Naive thymus-derived CD4-positive, alpha-beta T cell (primary cell): ENCODE data around the gene TMEM213. TPM values are rescaled to one million over a fixed set of nuclear protein-coding genes. Genes with fewer than 3 reads are reported as not detected.
"Not testable (repeated sequence)": the region's sequence is repeated elsewhere in the genome, so short reads cannot be mapped to it uniquely, and the experiment has no call there.

Experiments used
- ATAC-seq: fragments of 150-1000 bp; cut with Tn5 transposase; 2 replicates; pipeline ENCODE4 v1.10.0; 2021; ENCODE audit warnings: mild to moderate bottlenecking, moderate library complexity
- CTCF ChIA-PET: fragments of 350-600 bp; sonication (Branson Sonifier 250); formaldehyde crosslinking; loops from one replicate; lab custom pipeline; 2021; ENCODE audit warnings: antibody characterized with exemption; lab: Charles Lee
- POLR2A ChIA-PET: fragments of 350-600 bp; sonication (Branson Sonifier 250); formaldehyde crosslinking; loops from one replicate; lab custom pipeline; 2021; ENCODE audit warnings: antibody characterized with exemption, inconsistent platforms; lab: Charles Lee
- DNase-seq, 9 donors: peaks; one replicate each; pipeline versions ENCODE4 v3.0.0 to v3.0.0-alpha.2; 2020 to 2022; ENCODE audit warnings: mixed read lengths in 1 of 9
- H3K27ac ChIP-seq: one replicate; pipeline ENCODE4 v1.7.0; 2013; ENCODE audit warnings: mild to moderate bottlenecking, low read depth, low read length, moderate library complexity
- H3K27me3 ChIP-seq, 2 donors: one replicate each; pipeline ENCODE4 v1.7.0; 2013; ENCODE audit warnings: low read length in 2 of 2, mild to moderate bottlenecking in 2 of 2, moderate library complexity in 2 of 2; ENCODE audit not compliant: control insufficient read depth in 2 of 2, insufficient read depth in 2 of 2
- H3K36me3 ChIP-seq, 3 experiments: 1 replicate in 2 of 3; 2 replicates in 1 of 3; pipeline ENCODE4 v1.7.0; 2013; ENCODE audit warnings: low read length in 3 of 3, mild to moderate bottlenecking in 3 of 3, moderate library complexity in 1 of 3; ENCODE audit not compliant: insufficient read depth in 3 of 3, control insufficient read depth in 2 of 3
- H3K4me1 ChIP-seq, 2 donors: one replicate each; pipeline ENCODE4 v1.7.0; 2013; ENCODE audit warnings: low read length in 2 of 2, mild to moderate bottlenecking in 2 of 2, moderate library complexity in 1 of 2; ENCODE audit not compliant: control insufficient read depth in 2 of 2, insufficient read depth in 2 of 2
- H3K4me3 ChIP-seq: 2 replicates; pipeline ENCODE4 v1.7.0; 2013; ENCODE audit warnings: mild to moderate bottlenecking, low read length
- H3K9me3 ChIP-seq, 3 experiments: 1 replicate in 2 of 3; 2 replicates in 1 of 3; pipeline ENCODE4 v1.7.0; 2013; ENCODE audit warnings: low read length in 3 of 3; ENCODE audit not compliant: control insufficient read depth in 2 of 3
- H3K27ac Mint-ChIP-seq, 9 donors: one replicate each; pipeline ENCODE4 v1.8.0; 2020 to 2022; ENCODE audit warnings: mixed read lengths in 9 of 9, mild to moderate bottlenecking in 8 of 9, moderate library complexity in 5 of 9, inconsistent platforms in 2 of 9
- H3K27me3 Mint-ChIP-seq, 5 donors: one replicate each; pipeline ENCODE4 v1.8.0; 2021 to 2022; ENCODE audit warnings: mixed read lengths in 5 of 5, mild to moderate bottlenecking in 1 of 5
- H3K36me3 Mint-ChIP-seq, 5 donors: one replicate each; pipeline ENCODE4 v1.8.0; 2020 to 2022; ENCODE audit warnings: mixed read lengths in 5 of 5, mild to moderate bottlenecking in 3 of 5, inconsistent platforms in 1 of 5
- H3K4me1 Mint-ChIP-seq, 7 donors: one replicate each; pipeline ENCODE4 v1.8.0; 2020 to 2022; ENCODE audit warnings: mixed read lengths in 7 of 7, mild to moderate bottlenecking in 3 of 7, inconsistent platforms in 1 of 7
- H3K4me3 Mint-ChIP-seq, 10 donors: one replicate each; pipeline ENCODE4 v1.8.0; 2020 to 2022; ENCODE audit warnings: mild to moderate bottlenecking in 10 of 10, mixed read lengths in 10 of 10, moderate library complexity in 6 of 10, inconsistent platforms in 2 of 10
- H3K9me3 Mint-ChIP-seq, 11 donors: one replicate each; pipeline ENCODE4 v1.8.0; 2020 to 2022; ENCODE audit warnings: mixed read lengths in 11 of 11, mild to moderate bottlenecking in 4 of 11, inconsistent platforms in 1 of 11, moderate library complexity in 1 of 11
- intact Hi-C, 2 donors: fragments of 100-400 bp; cut with micrococcal nuclease; formaldehyde crosslinking; loops; one replicate each; pipeline ENCODE4 v1.15.1; 2023
- polyA plus RNA-seq, 2 donors: library from polyadenylated mRNA; unstranded; fragments of 300-500 nt; fragmentation: Illumina TruSeq; gene quantifications; one replicate each; pipeline ENCODE4 v1.2.3, GENCODE V29; 2021
- total RNA-seq, 6 experiments: library from RNA in 5 of 6; stranded (reverse) in 5 of 6; gene quantifications; 1 replicate in 5 of 6; 2 replicates in 1 of 6; pipeline ENCODE4 v1.2.3 and lab custom pipeline; 2021 to 2026

TMEM213 gene
- total and polyA plus RNA-seq, 7 experiments from 2014 or later: 1.3 TPM; not detected in 6

DNA sequence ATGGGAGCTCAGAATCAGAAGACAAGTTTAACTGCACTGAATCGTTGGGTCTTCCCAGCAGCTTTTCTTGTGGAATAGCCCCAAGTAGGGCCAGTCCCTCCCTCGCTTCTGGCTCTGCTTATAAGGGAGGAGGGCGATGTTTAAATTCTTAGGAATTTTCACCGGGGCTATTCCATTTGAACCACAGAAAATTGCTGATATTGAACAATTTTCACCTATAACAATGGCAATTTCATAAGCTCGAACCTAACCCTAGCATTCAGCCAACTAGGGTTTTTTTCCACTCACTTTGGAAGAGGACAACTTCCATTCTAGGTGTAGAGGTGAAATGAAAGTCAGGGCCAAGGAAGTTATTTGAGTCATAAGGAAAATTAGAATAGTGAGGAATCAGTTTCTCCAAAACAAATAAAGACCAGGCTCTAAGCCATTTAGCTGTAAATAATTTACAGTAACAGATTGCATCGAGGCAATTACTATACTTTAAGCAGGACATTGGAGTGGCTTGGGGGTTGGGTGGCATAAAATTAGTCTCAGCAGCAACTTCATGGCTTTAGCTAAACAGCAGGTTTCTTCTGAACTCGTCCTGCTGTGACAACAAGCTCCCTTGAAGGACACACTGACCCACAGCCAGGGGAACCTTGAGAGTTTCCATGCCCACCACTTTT is 1.7 kb downstream of the TMEM213 start:
- ChIA-PET POLR2A (no interaction called here), CTCF (interaction anchor here (0.6 kb wide), 1 partner anchor 171 kb away, joined by 4 read pairs; no protein-coding TSS in a partner anchor)
- Mint-ChIP-seq H3K9me3 (peaks cover 0 to 4% (median 0%) of the 10 kb centered on the region in 11 donors), H3K36me3 (no peaks in the 10 kb centered on the region), H3K27ac (no peak overlapping the region), H3K4me1 (peaks cover 7 to 12% (median 10%) of the 10 kb centered on the region in 7 donors), H3K4me3 (no peak overlapping the region), H3K27me3 (peaks cover 0 to 10% (median 6%) of the 10 kb centered on the region in 5 donors)
- ATAC-seq (no peak), DNase-seq (no peak)
- Histone ChIP-seq H3K4me3 (no peak overlapping the region), H3K27me3 (no peaks in the 10 kb centered on the region), H3K4me1 (no peaks in the 10 kb centered on the region), H3K27ac (no peak overlapping the region), H3K9me3 (no peaks in the 10 kb centered on the region), H3K36me3 (no peaks in the 10 kb centered on the region)
- intact Hi-C loops: no loop called here

DNA sequence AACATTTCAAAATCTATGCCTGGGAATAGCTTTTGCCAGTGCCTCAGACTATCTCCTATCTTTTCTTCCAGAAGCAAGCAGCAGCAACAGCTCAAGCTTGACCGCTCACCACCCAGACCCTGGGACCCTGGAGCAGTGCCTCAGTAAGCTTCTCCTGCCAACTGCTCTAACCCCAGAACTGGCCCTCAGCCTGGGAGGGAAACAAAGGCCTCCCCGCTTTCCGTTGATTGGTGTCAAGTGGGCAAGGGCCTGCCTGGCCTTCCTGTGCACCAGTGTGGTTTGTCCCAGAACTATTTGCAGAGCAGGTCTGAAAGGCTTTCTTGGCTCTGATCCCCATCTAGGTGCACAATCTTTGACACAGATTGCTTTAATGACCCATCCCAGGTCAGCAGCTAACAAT is 3.5 kb downstream of the TMEM213 start:
- no peak for DNase-seq
- ATAC-seq: no peak
- H3K9me3 ChIP-seq: no peaks in the 10 kb centered on the region
- Mint-ChIP-seq H3K36me3 (no peaks in the 10 kb centered on the region), H3K27ac (no peak overlapping the region), H3K4me3 (no peak overlapping the region), H3K9me3 (peaks cover 0 to 4% (median 0%) of the 10 kb centered on the region in 11 donors), H3K27me3 (peaks cover 0 to 14% (median 6%) of the 10 kb centered on the region in 5 donors), H3K4me1 (peaks cover 7 to 14% (median 11%) of the 10 kb centered on the region in 7 donors)
- intact Hi-C loops: no loop called here
- POLR2A ChIA-PET: no interaction called here
- no peak overlapping the region for H3K4me3 ChIP-seq
- no peaks in the 10 kb centered on the region for H3K27me3 ChIP-seq
- H3K4me1 ChIP-seq: no peaks in the 10 kb centered on the region
- no peak overlapping the region for H3K27ac ChIP-seq
- CTCF ChIA-PET: no interaction called here
- H3K36me3 ChIP-seq: no peaks in the 10 kb centered on the region

DNA sequence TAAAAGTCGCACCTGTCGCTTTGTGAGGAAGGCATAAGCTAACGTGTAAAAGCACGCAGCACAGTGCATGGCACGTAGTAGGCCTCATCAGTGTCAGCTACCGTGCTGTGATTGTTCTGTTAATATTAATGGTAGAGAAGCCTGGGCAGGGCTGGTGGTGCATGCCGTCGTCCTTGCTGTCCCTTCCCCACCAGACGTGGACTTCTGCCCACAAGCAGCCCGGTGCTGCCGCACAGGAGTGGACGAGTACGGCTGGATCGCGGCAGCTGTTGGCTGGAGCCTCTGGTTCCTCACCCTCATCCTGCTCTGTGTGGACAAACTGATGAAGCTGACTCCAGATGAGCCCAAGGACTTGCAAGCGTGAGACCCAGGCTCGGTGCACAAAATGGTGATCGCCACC is 4.9 kb downstream of the TMEM213 start:
- intact Hi-C loops: no loop called here
- H3K9me3 ChIP-seq: no peaks in the 10 kb centered on the region
- peaks cover 0 to 3% (median 0%) of the 10 kb centered on the region in 11 donors for H3K9me3 Mint-ChIP-seq
- no peak for DNase-seq
- no peak overlapping the region for H3K27ac Mint-ChIP-seq
- no peak overlapping the region for H3K4me3 Mint-ChIP-seq
- POLR2A ChIA-PET: no interaction called here
- no peak overlapping the region for H3K27ac ChIP-seq
- no peaks in the 10 kb centered on the region for H3K4me1 ChIP-seq
- ATAC-seq: no peak
- CTCF ChIA-PET: no interaction called here
- H3K36me3 Mint-ChIP-seq: peaks cover 0 to 3% (median 0%) of the 10 kb centered on the region in 5 donors
- H3K27me3 Mint-ChIP-seq: peaks cover 0 to 14% (median 6%) of the 10 kb centered on the region in 5 donors
- H3K36me3 ChIP-seq: no peaks in the 10 kb centered on the region
- no peaks in the 10 kb centered on the region for H3K27me3 ChIP-seq
- no peak overlapping the region for H3K4me3 ChIP-seq
- peaks cover 2 to 8% (median 5%) of the 10 kb centered on the region in 7 donors for H3K4me1 Mint-ChIP-seq

DNA sequence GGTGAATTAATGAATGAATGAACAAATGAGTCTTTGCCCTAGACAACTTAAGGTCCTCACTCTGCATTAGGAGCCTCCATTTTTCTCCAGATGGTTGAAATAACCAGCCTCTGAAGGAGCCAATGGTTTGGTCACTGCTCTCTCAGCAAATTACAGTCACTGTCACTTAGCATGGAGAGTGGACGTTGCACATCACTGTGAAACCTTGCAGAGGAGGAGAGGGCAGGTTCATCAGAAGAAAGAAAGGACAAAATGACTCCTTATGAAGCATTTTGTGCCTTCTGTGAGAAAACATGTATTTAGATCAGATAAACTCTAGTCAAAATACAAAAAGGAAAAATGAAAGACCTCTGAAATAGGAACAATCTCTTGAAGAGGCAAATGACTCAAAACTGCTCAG is 6.8 kb downstream of the TMEM213 start:
- peaks cover 0 to 11% (median 0%) of the 10 kb centered on the region in 5 donors for H3K27me3 Mint-ChIP-seq

DNA sequence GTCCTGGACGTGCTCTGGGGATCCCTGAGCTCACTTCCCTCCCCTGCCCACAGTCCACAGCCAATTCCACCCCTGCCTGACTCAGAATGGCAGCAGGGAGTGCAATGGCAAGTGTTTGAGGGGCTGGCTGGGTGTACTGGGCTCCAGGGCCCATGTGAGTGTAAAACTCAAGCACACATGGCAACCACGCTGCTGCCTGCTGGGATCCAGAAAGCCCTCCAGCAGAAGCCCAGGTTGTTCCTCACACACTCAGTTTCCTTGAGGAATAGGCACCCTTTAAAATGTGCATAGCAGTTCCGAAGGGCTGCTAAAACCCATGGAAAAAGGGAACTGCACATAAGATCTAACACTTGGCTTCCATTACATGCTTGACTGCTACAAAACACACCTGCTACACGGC is 11.6 kb downstream of the TMEM213 start:
- H3K4me3 Mint-ChIP-seq: no peak overlapping the region
- no peaks in the 10 kb centered on the region for H3K36me3 ChIP-seq
- H3K4me1 ChIP-seq: no peaks in the 10 kb centered on the region
- intact Hi-C loops: no loop called here
- peaks cover 0 to 6% (median 0%) of the 10 kb centered on the region in 5 donors for H3K27me3 Mint-ChIP-seq
- peaks cover 0 to 25% (median 0%) of the 10 kb centered on the region in 7 donors for H3K4me1 Mint-ChIP-seq
- H3K27ac ChIP-seq: no peak overlapping the region
- peaks cover 0 to 6% (median 0%) of the 10 kb centered on the region in 5 donors for H3K36me3 Mint-ChIP-seq
- H3K27ac Mint-ChIP-seq: no peak overlapping the region
- CTCF ChIA-PET: no interaction called here
- no peaks in the 10 kb centered on the region for H3K9me3 ChIP-seq
- H3K27me3 ChIP-seq: no peaks in the 10 kb centered on the region
- DNase-seq (no peak), ATAC-seq (no peak)
- peaks cover 0 to 4% (median 0%) of the 10 kb centered on the region in 11 donors for H3K9me3 Mint-ChIP-seq
- no peak overlapping the region for H3K4me3 ChIP-seq
- POLR2A ChIA-PET: no interaction called here

More for the DNA sequence above, 6.8 kb downstream of the TMEM213 start:
- DNase-seq: no peak
- H3K36me3 Mint-ChIP-seq: peaks cover 0 to 3% (median 0%) of the 10 kb centered on the region in 5 donors
- H3K9me3 ChIP-seq: no peaks in the 10 kb centered on the region
- H3K36me3 ChIP-seq: no peaks in the 10 kb centered on the region
- H3K9me3 Mint-ChIP-seq: peaks cover 0 to 4% (median 0%) of the 10 kb centered on the region in 11 donors
- H3K4me3 Mint-ChIP-seq: no peak overlapping the region
- no peak overlapping the region for H3K27ac ChIP-seq
- H3K4me3 ChIP-seq: no peak overlapping the region
- intact Hi-C loops: no loop called here
- H3K27ac Mint-ChIP-seq: no peak overlapping the region
- H3K4me1 Mint-ChIP-seq: peaks cover 0 to 3% (median 0%) of the 10 kb centered on the region in 7 donors
- ChIA-PET CTCF (no interaction called here), POLR2A (no interaction called here)
- H3K27me3 ChIP-seq: no peaks in the 10 kb centered on the region
- no peaks in the 10 kb centered on the region for H3K4me1 ChIP-seq
- no peak for ATAC-seq

DNA sequence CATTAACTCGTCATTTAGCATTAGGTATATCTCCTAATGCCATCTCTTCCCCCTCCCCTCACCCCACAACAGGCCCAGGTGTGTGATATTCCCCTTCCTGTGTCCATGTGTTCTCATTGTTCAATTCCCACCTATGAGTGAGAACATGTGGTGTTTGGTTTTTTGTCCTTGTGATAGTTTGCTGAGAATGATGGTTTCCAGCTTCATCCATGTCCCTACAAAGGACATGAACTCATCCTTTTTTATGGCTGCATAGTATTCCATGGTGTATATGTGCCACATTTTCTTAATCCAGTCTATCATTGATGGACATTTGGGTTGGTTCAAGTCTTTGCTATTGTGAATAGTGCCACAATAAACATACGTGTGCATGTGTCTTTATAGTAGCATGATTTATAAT is 13.5 kb downstream of the TMEM213 start:
- intact Hi-C loops: loop anchor here in 1 of 2 donors (5.0 kb wide), 2 partner anchors 56 to 59 kb away; no protein-coding TSS in a partner anchor
- CTCF ChIA-PET, H3K4me1 ChIP-seq, H3K27ac ChIP-seq, ATAC-seq, H3K9me3 Mint-ChIP-seq, DNase-seq, H3K36me3 Mint-ChIP-seq, H3K4me3 Mint-ChIP-seq, H3K4me3 ChIP-seq, POLR2A ChIA-PET, H3K27me3 ChIP-seq, H3K27ac Mint-ChIP-seq, H3K9me3 ChIP-seq, H3K27me3 Mint-ChIP-seq, H3K36me3 ChIP-seq: not testable (repeated sequence)
- H3K4me1 Mint-ChIP-seq: peaks cover 0 to 31% (median 0%) of the 10 kb centered on the region in 7 donors
